ENCODE results near the gene CACNA2D3.

Gene CACNA2D3

DNA sequence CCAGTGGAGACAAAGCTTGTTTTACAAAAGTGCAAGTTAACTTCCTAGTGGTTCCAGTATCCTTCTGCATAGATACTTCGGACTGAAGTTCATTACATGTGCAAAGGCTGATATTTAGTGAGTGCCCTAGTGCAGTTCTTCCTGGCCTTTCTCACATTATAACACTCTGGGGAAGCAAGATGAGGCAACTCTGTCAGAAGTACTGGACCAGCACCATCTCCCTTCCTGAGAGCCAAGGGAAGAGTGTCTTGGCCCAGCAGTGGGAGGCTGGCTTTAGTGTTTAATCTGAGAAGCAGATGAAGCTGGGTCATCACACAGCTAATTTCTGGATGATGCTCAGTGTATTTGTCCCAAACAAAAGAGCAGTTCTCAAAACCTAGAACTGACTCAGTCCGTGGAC is 397.7 kb downstream of the CACNA2D3 start:
- H3K27me3 ChIP-seq (ENCODE audit: control insufficient read depth in 1 of 2, insufficient read depth in 2 of 2, low read length in 2 of 2) = no peaks in the 10 kb centered on the region
- no peaks in the 10 kb centered on the region for H3K4me1 ChIP-seq (ENCODE audit: control insufficient read depth, insufficient read depth, low read length)
- no peaks in the 10 kb centered on the region for H3K36me3 ChIP-seq (ENCODE audit: control insufficient read depth in 2 of 2, insufficient read depth in 2 of 2, low read length in 2 of 2)
- no peak overlapping the region for H3K4me3 ChIP-seq (ENCODE audit: low read length in 2 of 2)
- H3K9ac ChIP-seq (ENCODE audit: low read length in 2 of 2) = no peak overlapping the region
- H3K27ac ChIP-seq (ENCODE audit: low read length) = no peak overlapping the region
- H3K9me3 ChIP-seq (ENCODE audit: control insufficient read depth in 2 of 2, low read length in 2 of 2) = peaks cover 3% of the 10 kb centered on the region in 2 donors

DNA sequence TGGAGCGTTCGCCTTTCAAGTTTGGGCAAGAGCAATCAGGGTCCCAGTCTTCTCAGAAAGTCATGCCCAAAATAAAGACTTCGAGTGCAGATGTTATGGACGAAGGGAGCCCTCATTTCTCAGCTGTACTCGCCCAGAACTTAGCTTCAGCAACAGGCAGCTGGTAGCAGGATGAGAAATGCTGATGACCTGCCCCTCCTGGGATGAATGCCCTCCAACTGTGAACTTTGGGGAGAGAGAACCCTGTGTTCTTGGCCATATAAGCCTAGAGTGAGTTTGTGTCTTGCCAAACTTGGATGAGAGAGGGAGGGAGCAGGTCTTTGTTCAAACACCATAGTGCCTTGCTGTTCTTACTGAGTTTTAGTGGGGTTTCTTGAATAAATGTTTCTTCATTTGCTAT is 405.2 kb downstream of the CACNA2D3 start:
- Histone ChIP-seq H3K9me3 (ENCODE audit: control insufficient read depth in 2 of 2, low read length in 2 of 2) (peaks cover under 1 to 7% of the 10 kb centered on the region in 2 donors), H3K27ac (ENCODE audit: low read length) (no peak overlapping the region), H3K4me1 (ENCODE audit: control insufficient read depth, insufficient read depth, low read length) (peaks cover 7% of the 10 kb centered on the region), H3K27me3 (ENCODE audit: control insufficient read depth in 1 of 2, insufficient read depth in 2 of 2, low read length in 2 of 2) (no peaks in the 10 kb centered on the region), H3K4me3 (ENCODE audit: low read length in 2 of 2) (no peak overlapping the region), H3K36me3 (ENCODE audit: control insufficient read depth in 2 of 2, insufficient read depth in 2 of 2, low read length in 2 of 2) (no peaks in the 10 kb centered on the region), H3K9ac (ENCODE audit: low read length in 2 of 2) (no peak overlapping the region)

DNA sequence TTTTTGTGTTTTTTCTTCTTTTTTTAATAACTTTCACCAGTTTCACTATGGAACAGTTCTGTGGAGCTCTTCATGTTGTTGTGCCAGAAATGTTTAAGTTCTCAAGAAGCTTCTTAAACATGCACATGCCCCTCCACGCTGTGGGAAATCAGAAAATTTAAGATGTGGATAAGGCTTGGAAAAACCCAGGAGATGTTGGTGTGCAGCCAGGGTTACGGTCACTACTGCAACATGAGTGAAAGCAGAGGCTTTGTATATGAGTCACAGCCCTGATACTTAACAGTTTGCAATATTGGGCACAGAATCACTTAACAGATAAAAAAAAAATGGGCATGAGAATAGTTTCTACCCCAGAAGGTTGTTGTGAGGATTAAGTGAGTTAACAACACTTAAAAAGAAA is 405.6 kb downstream of the CACNA2D3 start:
- peaks cover 7% of the 10 kb centered on the region for H3K4me1 ChIP-seq (ENCODE audit: control insufficient read depth, insufficient read depth, low read length)
- H3K27ac ChIP-seq (ENCODE audit: low read length) = no peak overlapping the region
- no peak overlapping the region for H3K4me3 ChIP-seq (ENCODE audit: low read length in 2 of 2)
- H3K27me3 ChIP-seq (ENCODE audit: control insufficient read depth in 1 of 2, insufficient read depth in 2 of 2, low read length in 2 of 2) = no peaks in the 10 kb centered on the region
- H3K9me3 ChIP-seq (ENCODE audit: control insufficient read depth in 2 of 2, low read length in 2 of 2) = peaks cover 0 to 7% of the 10 kb centered on the region in 2 donors
- no peak overlapping the region for H3K9ac ChIP-seq (ENCODE audit: low read length in 2 of 2)
- H3K36me3 ChIP-seq (ENCODE audit: control insufficient read depth in 2 of 2, insufficient read depth in 2 of 2, low read length in 2 of 2) = no peaks in the 10 kb centered on the region

DNA sequence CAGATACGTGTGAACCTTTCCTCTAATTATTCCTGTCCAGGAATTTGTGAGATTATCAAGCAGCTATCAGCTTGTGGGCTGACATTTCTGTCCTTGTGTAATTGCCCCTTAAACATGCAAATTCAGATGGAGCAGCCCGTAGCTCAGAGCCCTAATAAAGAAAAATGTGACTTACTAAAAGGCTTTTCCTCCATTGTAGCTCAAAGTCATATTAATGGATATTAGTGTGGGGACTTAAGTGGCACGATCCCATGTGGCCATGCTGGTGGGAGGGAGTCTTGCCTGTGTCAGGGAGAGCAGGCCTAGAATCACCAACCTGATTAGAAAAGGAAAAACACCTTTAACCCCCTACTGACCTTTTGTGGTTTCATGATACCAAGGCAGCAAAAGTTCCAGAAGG is 406.3 kb downstream of the CACNA2D3 start:
- Histone ChIP-seq H3K4me1 (ENCODE audit: control insufficient read depth, insufficient read depth, low read length) (peaks cover 7% of the 10 kb centered on the region), H3K9me3 (ENCODE audit: control insufficient read depth in 2 of 2, low read length in 2 of 2) (peaks cover 0 to 7% of the 10 kb centered on the region in 2 donors), H3K27ac (ENCODE audit: low read length) (no peak overlapping the region), H3K9ac (ENCODE audit: low read length in 2 of 2) (no peak overlapping the region), H3K36me3 (ENCODE audit: control insufficient read depth in 2 of 2, insufficient read depth in 2 of 2, low read length in 2 of 2) (no peaks in the 10 kb centered on the region), H3K4me3 (ENCODE audit: low read length in 2 of 2) (no peak overlapping the region), H3K27me3 (ENCODE audit: control insufficient read depth in 1 of 2, insufficient read depth in 2 of 2, low read length in 2 of 2) (no peaks in the 10 kb centered on the region)

DNA sequence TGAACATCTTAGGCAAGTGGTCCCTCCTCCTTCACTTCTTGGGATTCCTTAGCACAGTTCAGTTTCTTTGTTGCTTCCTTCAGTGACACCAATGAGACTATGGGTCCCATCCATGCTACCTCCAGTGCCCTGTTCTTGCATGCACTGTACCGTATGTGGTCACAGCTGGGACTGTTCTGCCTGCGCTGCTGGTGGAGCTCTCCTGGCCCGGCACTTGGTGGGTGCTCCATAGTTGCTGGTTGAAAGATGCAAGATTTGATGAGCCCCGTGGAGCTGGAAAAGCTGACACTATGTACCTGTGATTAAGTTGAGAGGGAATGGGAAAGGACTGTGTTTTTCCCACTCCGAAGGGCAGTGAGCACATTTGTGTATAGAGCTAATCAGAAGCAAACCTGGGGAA is 407.7 kb downstream of the CACNA2D3 start:
- Histone ChIP-seq H3K36me3 (ENCODE audit: control insufficient read depth in 2 of 2, insufficient read depth in 2 of 2, low read length in 2 of 2) (no peaks in the 10 kb centered on the region), H3K4me1 (ENCODE audit: control insufficient read depth, insufficient read depth, low read length) (peaks cover 7% of the 10 kb centered on the region), H3K27me3 (ENCODE audit: control insufficient read depth in 1 of 2, insufficient read depth in 2 of 2, low read length in 2 of 2) (no peaks in the 10 kb centered on the region), H3K9ac (ENCODE audit: low read length in 2 of 2) (no peak overlapping the region), H3K4me3 (ENCODE audit: low read length in 2 of 2) (no peak overlapping the region), H3K9me3 (ENCODE audit: control insufficient read depth in 2 of 2, low read length in 2 of 2) (peaks cover 0 to 3% of the 10 kb centered on the region in 2 donors), H3K27ac (ENCODE audit: low read length) (no peak overlapping the region)

DNA sequence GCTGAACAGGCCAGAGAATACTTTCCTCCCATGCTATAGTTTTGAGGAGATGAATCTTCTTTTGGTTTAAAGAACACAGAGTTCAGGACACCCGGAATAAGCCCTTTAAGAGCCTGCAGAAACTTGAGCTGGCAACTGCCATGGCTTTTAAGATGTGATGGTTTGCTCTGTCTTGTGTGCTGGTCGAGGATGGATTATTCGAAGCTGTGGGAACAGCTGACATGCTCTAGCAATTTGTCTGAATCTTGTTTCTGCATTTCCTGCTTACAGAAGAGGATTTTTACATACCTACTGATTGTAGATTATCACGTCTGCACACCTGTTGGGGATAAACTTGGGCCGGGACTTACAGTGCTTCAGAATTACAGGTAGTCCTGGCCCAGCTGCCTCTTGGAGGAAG is 408.6 kb downstream of the CACNA2D3 start:
- Histone ChIP-seq H3K27me3 (ENCODE audit: control insufficient read depth in 1 of 2, insufficient read depth in 2 of 2, low read length in 2 of 2) (no peaks in the 10 kb centered on the region), H3K4me3 (ENCODE audit: low read length in 2 of 2) (no peak overlapping the region), H3K9ac (ENCODE audit: low read length in 2 of 2) (no peak overlapping the region), H3K4me1 (ENCODE audit: control insufficient read depth, insufficient read depth, low read length) (peaks cover 7% of the 10 kb centered on the region), H3K36me3 (ENCODE audit: control insufficient read depth in 2 of 2, insufficient read depth in 2 of 2, low read length in 2 of 2) (no peaks in the 10 kb centered on the region), H3K27ac (ENCODE audit: low read length) (no peak overlapping the region), H3K9me3 (ENCODE audit: control insufficient read depth in 2 of 2, low read length in 2 of 2) (peaks cover 0 to 3% of the 10 kb centered on the region in 2 donors)

DNA sequence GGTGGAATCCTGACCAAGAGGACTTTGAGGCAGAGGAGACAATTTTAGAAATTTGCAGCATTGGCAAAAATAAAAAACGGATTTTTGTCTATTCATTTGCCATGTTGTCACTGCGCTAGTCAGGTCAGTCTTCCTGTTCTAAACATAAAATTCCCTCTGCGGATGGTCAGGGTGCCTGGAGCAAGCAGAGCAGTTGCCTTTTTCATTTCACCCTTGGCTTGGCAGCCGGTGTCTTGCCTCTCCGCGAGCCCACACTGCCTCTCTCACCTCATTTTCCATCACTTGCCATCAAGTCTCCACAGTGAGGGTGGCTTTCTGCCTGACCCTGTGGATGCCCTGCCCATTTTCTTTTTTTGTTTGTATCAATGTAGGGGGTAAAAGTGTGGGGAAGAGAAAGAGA is 409.4 kb downstream of the CACNA2D3 start:
- peaks cover 0 to 1% of the 10 kb centered on the region in 2 donors for H3K9me3 ChIP-seq (ENCODE audit: control insufficient read depth in 2 of 2, low read length in 2 of 2)
- no peak overlapping the region for H3K9ac ChIP-seq (ENCODE audit: low read length in 2 of 2)
- H3K4me1 ChIP-seq (ENCODE audit: control insufficient read depth, insufficient read depth, low read length) = peaks cover 10% of the 10 kb centered on the region
- H3K4me3 ChIP-seq (ENCODE audit: low read length in 2 of 2) = no peak overlapping the region
- H3K27me3 ChIP-seq (ENCODE audit: control insufficient read depth in 1 of 2, insufficient read depth in 2 of 2, low read length in 2 of 2) = no peaks in the 10 kb centered on the region
- no peaks in the 10 kb centered on the region for H3K36me3 ChIP-seq (ENCODE audit: control insufficient read depth in 2 of 2, insufficient read depth in 2 of 2, low read length in 2 of 2)
- H3K27ac ChIP-seq (ENCODE audit: low read length) = no peak overlapping the region

DNA sequence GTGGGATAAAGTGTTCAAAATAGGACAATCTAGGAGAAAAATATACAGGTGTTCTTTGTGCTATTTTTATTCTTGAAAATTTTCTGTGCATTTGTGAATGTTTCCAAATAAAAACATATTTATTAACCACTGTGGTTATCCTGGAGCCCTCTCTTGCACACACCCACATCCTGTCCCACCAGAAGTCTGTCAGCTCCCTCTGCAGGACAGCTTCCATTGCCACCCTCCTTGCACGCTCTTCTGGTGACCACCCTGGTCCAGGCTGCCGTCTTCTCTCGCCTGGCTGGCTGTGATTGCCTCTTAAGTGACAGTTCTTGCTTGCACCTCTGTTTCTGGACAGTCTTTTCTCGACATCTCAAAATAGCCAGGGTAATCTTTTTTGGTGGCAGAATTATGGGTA is 411.5 kb downstream of the CACNA2D3 start:
- H3K9ac ChIP-seq (ENCODE audit: low read length in 2 of 2) = no peak overlapping the region
- H3K9me3 ChIP-seq (ENCODE audit: control insufficient read depth in 2 of 2, low read length in 2 of 2) = no peaks in the 10 kb centered on the region
- H3K27me3 ChIP-seq (ENCODE audit: control insufficient read depth in 1 of 2, insufficient read depth in 2 of 2, low read length in 2 of 2) = no peaks in the 10 kb centered on the region
- no peak overlapping the region for H3K27ac ChIP-seq (ENCODE audit: low read length)
- H3K4me3 ChIP-seq (ENCODE audit: low read length in 2 of 2) = no peak overlapping the region
- H3K36me3 ChIP-seq (ENCODE audit: control insufficient read depth in 2 of 2, insufficient read depth in 2 of 2, low read length in 2 of 2) = no peaks in the 10 kb centered on the region
- H3K4me1 ChIP-seq (ENCODE audit: control insufficient read depth, insufficient read depth, low read length) = peaks cover 5% of the 10 kb centered on the region

DNA sequence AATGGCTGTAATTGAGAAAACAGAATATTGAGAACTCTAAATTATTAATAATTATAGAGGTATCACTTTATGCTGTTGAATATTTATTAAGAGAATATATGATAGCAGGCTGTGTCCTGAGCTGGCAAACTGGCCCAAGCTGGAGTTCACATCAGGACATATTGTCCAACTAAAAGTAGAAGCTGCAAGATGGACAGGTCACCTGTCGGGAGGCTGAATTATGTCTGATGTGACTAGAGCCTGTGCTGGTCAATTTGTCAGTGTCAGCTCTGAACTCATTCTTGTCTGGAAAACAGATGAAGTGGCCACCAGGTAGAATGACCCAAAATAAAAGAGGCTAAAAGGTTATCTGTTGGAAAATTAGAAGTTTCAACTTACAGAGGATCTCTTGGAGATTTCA is 413.3 kb downstream of the CACNA2D3 start:
- Histone ChIP-seq H3K27ac (ENCODE audit: low read length) (no peak overlapping the region), H3K36me3 (ENCODE audit: control insufficient read depth in 2 of 2, insufficient read depth in 2 of 2, low read length in 2 of 2) (no peaks in the 10 kb centered on the region), H3K4me3 (ENCODE audit: low read length in 2 of 2) (no peak overlapping the region), H3K27me3 (ENCODE audit: control insufficient read depth in 1 of 2, insufficient read depth in 2 of 2, low read length in 2 of 2) (no peaks in the 10 kb centered on the region), H3K9ac (ENCODE audit: low read length in 2 of 2) (no peak overlapping the region), H3K4me1 (ENCODE audit: control insufficient read depth, insufficient read depth, low read length) (peaks cover 5% of the 10 kb centered on the region), H3K9me3 (ENCODE audit: control insufficient read depth in 2 of 2, low read length in 2 of 2) (no peaks in the 10 kb centered on the region)

DNA sequence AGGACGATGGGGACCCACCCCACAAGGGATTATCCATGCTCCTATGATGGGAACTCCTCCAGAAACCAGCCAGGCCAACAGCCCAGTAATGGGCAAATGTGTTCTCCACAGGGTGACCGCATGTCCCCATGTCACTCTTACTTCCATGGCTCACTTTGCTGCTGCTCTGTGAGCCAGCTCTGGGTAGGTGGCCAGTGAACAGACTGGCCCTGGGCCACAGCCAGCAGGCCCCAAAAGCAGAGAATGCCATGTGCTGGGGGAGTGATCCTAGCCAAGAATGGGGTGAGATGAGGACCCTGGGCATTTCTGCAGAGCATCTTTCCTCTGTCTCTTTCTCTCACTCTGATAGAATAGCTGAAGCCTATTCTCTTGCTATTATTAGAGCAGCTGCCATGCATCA is 414.1 kb downstream of the CACNA2D3 start:
- no peak overlapping the region for H3K27ac ChIP-seq (ENCODE audit: low read length)
- no peak overlapping the region for H3K4me3 ChIP-seq (ENCODE audit: low read length in 2 of 2)
- H3K4me1 ChIP-seq (ENCODE audit: control insufficient read depth, insufficient read depth, low read length) = peaks cover 5% of the 10 kb centered on the region
- no peaks in the 10 kb centered on the region for H3K27me3 ChIP-seq (ENCODE audit: control insufficient read depth in 1 of 2, insufficient read depth in 2 of 2, low read length in 2 of 2)
- H3K9me3 ChIP-seq (ENCODE audit: control insufficient read depth in 2 of 2, low read length in 2 of 2) = no peaks in the 10 kb centered on the region
- H3K36me3 ChIP-seq (ENCODE audit: control insufficient read depth in 2 of 2, insufficient read depth in 2 of 2, low read length in 2 of 2) = no peaks in the 10 kb centered on the region
- no peak overlapping the region for H3K9ac ChIP-seq (ENCODE audit: low read length in 2 of 2)

DNA sequence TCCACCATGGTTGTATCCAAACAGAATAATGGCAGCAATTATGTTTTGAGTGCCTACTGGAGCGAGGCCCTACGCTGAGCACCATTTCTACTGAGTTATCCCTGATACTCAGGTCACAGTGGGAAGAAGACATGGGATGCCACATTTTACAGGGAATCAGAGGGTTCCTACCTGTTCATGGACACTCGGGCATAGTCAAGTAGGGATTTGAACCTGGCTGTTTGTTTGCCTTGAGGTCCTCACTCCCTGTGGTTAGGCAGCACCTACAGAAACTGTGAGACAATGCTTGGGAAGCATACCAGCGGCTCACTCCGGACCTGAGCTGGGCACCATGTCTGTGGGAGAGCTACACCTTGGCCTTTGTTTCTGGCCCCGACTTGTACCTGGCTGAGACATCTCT is 415.2 kb downstream of the CACNA2D3 start:
- Histone ChIP-seq H3K9me3 (ENCODE audit: control insufficient read depth in 2 of 2, low read length in 2 of 2) (no peaks in the 10 kb centered on the region), H3K27me3 (ENCODE audit: control insufficient read depth in 1 of 2, insufficient read depth in 2 of 2, low read length in 2 of 2) (no peaks in the 10 kb centered on the region), H3K4me3 (ENCODE audit: low read length in 2 of 2) (no peak overlapping the region), H3K4me1 (ENCODE audit: control insufficient read depth, insufficient read depth, low read length) (peaks cover 5% of the 10 kb centered on the region), H3K9ac (ENCODE audit: low read length in 2 of 2) (no peak overlapping the region), H3K36me3 (ENCODE audit: control insufficient read depth in 2 of 2, insufficient read depth in 2 of 2, low read length in 2 of 2) (no peaks in the 10 kb centered on the region), H3K27ac (ENCODE audit: low read length) (no peak overlapping the region)

All from stomach smooth muscle (tissue), 2 donors.